Cerebellar cortex (tissue), 1 donor: ENCODE results near the gene CHID1.

ENCODE experiments used
- DNase-seq: peaks from one replicate; pipeline ENCODE4 v3.0.0-alpha.2; 2015; ENCODE audit warnings: low spot score

CHID1 gene

DNA sequence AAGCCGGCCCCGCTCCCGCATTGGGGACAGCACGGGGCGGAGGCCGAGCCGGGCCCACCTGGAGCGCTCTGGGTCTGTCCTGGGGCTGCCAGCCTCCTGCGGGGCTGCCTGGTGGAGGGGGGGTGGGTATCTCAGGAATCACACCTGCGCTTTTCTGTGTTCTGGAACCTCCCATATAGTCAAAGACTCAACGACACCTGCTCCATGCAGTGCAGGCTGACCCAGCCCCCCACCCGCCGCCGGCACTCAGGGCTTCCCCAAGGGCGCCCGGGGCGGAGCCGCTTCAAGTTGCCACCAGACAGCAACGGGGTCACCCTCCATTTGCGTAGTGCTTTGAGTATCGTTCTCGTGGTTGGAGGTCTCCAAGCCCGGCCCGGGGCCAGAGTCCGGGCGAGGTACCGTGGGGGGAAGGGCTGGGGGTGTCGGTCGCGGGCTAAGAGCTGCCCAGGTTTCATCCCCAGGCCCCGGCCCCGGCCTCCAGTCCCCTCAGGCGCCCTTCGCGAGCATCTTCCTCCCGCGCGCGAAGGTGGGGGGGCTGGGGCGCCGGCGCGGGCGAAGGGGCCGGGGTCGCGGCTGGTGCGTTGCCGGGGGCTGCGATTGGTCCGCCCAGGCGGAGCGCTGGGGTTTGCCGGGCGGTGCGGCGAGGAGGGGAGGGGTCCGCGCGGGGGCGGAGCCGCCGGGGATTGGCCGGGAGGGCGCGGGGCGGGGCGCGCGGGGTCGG lies 61.3 kb downstream of the CHID1 start:
- DNase-seq: no peak

DNA sequence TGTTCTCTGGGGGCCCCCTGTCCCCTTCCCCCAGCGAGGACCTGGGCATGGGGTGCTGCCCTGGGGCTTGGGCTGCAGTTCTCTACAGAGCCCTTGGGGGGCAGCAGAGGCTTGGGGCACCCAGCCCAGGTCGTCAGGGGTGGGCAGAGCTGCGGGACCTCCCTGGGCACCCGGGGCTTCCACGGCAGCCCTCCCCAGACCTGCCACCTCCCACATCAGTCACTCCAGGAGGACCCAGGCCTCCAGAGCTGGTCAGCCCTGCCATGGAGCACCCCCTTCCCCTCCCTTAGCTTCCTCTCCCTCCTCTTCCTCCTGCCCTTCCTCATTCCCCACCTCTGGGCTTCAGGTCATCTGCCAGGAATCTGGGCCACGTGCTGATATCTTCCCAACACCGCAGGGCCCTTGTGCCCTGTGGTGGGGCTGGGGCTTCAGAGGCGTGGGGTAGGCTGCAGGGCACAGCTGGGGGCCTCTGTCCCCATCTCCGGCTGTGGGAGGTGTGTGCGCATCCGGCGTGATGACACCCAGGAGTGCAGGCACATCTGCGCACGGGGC lies 62.2 kb downstream of the CHID1 start:
- DNase-seq: no peak

DNA sequence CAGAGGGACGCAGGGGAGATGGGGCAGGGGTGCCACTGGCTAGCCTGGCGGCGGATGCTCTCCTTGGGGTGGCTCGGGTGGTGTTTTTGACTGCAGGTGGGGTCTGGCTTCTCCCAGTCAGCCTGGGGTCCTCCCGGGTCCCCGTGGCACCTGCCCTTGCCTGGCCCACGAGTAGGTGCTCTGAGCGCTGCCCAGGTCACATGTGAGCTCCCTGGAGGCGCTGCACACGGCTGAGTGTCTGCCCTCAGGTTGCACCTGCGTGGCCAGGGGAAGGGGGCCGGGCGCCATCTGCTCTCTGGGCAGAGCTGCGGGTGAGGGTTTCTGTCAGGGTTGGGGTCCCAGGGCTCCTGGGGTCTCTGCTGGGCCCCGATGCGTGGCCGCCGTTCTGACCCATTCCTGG lies 62.7 kb downstream of the CHID1 start:
- DNase-seq: no peak

DNA sequence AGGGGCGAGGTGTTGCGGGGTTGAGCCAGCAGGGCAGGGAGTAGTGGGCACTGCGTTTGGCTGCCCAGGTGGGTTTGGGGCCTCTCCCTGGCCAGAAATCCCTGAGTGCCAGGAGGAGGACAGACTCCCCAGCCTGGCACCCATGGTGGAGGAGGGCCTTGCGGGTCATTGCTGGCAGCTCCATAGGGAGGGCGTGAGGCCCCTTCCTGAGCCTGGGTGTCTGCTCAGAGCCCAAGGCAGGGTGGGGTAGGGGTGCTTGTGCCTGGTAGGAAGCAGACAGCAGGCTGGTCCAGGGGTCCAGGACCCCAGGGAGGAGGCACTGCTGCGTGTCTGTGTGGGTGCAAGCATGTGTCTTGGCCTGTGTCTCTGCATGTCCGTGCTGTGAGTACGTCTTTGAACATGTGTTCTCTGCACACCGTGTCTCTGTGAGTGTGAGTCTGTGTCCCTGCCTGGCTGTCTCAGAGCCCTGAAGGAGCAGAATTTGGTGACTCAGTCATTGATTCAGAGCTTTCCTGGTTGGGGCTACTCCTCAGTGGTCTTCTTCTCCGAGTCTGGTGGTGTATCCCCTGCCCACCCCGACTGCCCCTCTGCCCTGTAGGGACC lies 64.0 kb downstream of the CHID1 start:
- DNase-seq: no peak

DNA sequence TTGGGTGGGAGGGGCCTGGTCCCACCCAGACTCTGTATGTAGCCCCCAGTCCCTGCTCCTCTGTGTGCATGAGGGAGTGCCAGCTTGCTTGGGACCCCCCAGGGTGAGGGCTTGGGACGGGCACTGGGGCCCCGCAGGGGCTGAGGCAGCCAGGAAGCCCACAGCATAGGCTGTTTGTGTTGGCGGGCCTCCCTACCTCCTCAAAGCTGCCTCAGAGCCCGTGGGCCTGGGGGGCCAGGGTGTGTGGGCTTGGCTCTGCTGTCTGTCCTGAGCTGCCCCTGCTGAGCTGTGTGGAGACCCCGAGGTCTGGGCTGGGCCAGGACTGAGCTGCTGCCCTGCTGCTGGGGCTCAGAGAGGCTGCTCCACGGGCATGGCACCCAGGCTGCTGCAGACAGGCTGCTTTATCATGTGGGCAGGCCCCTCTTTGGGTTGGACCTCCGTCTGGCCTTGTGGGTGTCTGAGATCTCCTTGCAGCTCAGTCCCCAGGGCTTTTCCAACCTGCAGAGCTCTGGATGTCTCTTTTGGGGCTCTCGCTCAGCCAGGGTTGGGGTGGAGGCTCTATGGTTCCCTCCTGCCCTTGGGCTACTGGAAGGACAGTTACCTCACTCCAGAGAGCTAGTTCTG lies 64.6 kb downstream of the CHID1 start:
- no peak for DNase-seq

DNA sequence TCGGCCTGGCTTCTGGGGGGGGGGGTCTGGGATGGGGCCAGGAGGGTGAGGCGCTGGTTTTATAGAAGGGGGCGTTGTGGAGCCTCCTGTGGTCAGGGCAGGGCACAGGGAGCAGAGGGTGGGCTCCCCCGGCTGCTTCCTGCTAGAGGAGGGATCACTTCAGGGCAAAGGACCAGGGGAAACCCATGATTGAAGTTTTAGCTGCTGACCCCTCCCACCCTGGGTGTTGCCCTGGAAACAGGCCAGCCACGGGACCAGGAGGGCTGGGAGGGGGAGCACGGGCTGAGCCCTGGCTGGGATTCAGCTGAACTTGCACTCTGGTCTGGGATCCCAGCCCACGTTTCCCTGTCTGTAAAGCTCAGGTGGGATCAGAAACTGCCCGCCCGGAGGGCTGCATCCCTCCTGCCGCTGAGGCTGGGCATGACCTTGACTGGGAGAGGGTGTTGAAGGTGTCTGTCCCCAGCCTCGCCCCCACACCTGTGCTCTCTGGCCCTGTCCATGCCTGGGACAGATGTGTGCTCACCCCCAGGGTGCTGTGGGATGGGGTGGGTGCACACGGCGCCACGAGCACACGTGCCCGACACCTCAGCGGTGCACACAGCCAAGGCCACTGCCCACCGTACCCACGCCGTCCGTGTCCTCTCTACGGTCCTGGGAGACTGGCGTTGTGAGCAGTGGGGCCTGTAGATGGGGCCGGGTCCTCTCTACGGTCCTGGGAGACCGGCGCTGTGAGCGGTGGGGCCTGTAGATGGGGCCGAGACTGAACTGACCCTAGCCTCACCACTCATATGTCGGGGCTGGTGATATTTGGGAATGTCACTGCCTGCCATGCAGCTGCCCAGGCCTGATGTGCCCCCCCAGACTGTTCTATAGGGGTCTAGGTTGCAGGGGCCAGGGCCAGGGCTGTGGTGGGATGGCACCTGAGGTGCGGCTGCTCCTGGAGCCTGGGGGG lies 65.6 kb downstream of the CHID1 start:
- peak; percentile 88 for DNase-seq

DNA sequence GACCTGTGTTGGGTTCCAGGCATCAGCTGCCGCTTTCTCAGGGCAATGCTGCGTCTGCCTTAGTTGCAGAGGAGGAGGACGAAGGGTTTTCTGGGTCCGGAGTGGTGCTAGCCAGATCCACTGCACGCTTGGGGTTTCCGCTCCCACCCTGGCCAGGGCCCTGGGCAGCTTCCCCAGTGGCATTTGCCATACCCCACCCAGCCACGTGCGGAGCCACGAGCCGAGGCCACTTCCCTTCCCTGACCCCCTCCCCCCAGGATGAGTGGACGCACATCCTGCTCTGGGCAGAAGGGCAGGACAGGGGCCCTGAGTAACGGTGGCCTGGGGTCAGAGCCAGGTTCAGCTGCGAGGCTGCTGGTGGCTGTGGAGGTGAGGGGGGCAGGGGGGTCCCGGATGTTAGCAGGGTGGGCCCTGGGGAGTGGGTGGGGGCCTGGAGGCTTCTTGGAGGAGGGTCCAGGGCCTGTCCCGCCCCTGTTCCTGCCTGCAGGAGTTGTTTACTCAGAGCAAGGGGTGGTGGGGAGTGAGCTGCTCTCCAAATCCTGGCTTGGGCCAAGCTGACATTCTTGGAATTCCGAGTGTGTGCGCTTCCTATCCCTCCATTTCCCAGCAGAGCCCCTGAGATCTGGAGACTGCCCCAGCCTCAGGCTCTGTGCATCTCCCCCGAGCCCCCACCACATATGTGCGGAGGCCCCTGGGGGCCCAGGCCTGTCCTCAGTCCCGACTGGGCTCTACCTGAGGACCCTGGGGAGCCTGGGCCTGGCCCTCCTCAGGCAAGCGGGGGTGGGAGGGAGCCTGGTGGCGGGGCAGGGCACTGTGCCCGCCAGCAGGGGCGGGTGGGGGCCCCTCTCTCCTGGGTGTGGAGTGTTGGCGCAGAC lies 66.6 kb downstream of the CHID1 start:
- peak; percentile 86 for DNase-seq

DNA sequence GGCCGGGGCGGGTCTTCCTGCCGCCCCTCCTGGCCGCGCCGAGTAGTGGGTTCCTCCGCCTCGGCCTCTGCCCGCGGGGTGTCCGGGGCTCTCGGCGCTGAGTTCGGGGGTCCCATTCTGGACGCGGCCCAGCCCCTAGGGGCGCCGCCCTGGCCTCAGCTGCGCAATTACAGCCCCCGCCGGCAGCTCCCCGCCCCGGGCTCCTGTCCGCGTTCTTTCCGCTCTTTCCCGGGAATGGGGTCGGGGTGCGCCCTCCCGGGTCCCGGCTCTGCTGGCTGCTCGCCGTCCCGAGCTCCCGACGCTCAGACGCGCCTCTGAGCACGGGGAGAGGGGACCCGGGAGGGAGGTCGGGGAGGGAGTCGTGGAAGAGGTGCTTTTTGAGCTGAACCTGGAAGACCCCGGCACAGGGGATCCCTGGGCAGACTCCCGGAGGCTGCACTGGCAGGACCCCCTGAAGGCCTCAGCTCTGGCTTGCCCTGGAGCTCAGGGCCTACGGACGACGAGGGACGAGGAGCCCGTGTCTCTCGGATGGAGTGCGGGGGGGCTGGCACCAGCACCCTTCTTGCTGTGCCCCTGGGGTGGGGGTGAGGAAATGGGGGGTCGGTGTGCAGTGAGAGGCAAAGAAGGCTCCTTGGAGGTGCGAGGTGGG lies 67.4 kb downstream of the CHID1 start:
- no peak for DNase-seq

DNA sequence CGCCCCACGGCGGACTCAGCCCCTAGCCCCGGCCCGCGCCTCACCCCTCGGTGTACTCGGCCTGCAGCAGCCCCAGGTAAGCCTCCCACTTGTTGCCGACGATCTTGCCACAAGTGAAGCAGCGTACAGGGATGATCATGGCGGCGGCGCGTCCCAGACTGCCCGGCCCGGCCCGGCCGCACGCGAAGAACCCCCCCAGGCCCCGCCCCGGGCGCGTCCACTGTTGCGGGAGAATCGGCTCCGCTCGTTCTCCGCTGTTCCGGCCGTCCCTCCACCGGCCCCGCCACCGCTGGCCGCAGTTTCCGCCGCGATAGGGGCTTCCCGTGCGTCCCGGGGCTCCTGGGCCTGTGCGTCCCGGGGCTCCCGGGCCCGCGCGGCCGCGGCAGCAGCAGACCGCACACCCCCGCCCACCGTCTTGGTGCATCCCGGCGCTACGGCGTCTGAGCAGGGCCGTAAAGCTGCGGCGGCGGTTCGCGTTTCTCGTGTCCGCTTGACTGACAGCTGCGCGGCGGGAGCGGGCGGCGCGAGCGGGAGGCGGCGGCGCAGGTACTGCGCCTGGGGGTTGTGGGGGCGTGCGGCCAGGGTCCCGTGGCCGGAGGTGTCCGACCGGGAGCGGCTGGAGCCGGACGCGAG lies 68.1 kb downstream of the CHID1 start, which contains the start of the genes POLR2L and TSPAN4:
TSS of gene POLR2L (minus strand) at position 160 of the 633 bp plus-strand sequence. CDS start at position 139, 21 bp downstream.
TSS of gene TSPAN4 (plus strand) at position 483 of the 633 bp plus-strand sequence. CDS start 7,453 bp downstream, outside the sequence.
- peak; percentile 80 for DNase-seq

DNA sequence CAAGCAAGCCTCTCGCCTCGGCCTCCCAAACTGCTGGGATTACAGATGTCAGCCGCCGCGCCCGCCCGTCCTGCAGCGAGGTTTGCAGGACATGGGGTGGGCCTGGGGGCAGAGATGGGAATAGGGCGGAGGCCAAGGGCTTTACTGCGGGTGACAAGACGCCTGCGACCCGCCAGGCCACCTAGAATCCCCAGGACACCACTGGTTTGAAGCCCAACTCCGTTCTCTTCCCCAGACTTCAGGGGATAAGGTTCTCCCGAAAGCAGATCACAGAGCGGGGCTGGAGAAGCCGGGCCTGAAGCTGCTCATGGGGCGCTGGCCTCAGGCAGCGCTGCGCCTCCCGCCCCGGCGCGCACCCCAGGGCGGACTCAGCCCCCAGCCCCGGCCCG lies 68.6 kb downstream of the CHID1 start:
- no peak for DNase-seq

DNA sequence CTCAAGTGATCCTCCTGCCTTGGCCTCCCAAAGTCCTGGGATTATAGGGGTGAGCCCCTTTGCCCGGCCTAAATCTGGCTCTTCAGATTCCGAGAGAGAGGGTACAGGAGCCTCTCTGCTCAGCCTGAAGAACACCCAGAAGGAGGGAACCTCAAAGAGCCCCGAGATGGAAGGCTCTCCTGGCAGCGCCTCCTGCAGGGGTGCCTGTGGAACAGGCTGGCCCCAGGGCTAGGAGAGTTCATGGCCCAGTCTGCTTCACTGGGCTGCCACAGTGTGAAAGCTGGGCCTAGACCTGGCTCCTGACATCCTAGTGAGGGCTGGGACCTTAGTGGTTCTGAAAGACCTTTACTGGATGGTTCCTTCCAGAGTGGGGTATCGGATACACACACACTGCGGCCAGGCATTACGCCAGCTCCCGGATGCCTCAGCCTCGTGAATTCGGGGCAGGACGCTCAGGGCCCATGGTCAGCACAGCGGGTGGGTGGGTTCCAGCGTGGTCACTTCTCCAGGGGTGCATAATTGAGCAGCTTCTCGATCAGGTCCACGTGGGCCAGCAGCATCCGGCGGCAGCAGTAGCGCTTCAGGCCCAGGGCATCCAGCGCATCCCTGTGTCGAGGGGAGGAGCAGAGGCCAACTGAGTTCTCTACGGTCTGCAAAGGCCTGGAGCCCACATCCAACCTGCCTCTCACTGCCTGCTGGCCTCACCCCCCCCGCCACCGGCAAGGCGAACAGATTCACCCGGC lies 70.6 kb downstream of the CHID1 start:
- no peak for DNase-seq

DNA sequence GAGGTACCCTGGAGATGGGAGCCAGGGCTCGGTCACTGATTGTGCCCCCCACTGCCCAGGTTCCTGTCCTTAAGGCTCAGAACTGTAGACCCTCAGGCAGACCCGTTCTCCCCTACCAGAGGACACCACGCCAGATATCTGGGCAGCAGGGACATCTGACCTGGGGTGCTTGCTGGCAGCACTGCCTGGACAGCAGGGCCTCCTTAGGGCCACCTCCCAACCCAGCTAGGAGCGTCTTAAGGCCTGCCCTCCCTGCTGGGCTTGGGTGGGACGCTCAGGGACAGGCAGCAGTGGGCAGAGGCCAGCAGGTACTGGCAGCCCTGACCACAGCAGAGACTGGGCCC lies 71.4 kb downstream of the CHID1 start:
- DNase-seq: no peak

DNA sequence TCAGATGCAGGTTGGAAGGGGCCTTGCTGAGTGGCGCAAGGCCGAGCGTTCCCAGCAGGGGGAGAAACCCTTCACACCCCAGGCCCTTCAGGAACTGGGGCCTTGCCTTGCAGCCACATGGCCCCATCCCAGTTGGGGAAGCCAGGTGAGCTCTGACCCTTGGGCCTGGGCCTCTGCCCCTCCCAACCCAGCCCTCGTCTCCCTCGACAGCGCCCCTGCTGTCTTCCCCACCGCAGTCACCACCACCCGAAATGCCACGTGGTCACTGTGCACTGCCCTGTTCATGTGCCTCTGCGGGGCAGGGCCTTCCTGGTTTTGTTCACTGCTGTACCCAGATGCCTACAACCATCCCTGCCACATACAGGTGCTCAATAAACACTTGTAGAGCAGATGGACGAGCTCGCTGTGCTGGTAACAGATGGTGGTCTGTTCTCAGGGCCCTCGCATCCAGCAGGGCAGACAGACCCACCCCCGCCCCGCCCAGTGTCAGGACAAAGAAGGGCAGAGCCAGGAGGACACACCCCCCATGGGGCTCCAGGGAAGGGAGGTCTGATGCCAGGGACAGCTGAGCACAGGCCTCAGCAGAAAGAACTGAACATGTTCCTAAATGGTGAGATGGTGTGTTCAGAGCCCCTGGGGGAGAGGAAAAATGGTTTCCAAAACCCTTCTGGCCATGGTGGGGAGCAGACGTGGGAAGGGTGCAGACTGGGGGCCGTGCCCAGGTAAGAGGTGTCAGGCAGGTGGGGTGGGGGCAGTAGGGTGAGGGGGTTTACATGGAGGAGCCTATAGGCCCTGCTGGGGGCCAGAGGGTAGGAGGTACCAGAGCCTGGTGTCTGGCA lies 72.0 kb downstream of the CHID1 start:
- no peak for DNase-seq

DNA sequence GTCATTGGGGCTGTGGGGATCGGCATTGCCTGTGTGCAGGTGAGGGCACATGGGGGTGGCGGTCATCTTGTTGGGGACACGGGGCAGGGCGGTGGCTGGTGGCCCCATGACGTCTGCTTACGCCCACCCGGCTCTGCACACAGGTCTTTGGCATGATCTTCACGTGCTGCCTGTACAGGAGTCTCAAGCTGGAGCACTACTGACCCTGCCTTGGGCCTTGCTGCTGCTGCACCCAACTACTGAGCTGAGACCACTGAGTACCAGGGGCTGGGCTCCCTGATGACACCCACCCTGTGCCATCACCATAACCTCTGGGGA lies 72.7 kb downstream of the CHID1 start:
- DNase-seq: no peak

DNA sequence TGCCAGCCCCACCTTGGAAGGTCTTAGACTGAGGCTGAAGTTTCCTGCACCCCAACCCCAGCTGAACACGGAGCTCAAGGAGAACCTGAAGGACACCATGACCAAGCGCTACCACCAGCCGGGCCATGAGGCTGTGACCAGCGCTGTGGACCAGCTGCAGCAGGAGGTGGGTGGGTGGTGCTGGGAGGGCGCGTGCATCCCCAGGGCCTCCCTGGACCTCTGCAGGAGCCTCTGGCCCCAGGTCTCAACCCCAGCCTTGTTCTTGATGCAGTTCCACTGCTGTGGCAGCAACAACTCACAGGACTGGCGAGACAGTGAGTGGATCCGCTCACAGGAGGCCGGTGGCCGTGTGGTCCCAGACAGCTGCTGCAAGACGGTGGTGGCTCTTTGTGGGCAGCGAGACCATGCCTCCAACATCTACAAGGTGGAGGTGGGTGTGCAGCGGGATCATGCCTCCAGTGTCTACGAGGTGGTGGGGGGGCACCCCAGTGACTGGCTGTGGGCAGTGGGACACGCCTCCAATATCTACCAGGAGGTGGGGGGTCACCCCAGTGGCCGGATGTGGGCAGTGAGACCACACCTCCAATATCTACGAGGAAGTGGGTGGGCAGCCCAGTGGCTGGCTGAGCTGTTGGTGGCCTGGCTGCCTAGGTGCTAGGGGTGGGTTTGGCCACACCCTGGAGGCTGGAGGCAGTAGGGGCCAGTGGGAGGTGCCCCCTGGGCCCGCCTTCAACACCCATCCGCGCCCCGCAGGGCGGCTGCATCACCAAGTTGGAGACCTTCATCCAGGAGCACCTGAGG lies 73.2 kb downstream of the CHID1 start:
- no peak for DNase-seq

DNA sequence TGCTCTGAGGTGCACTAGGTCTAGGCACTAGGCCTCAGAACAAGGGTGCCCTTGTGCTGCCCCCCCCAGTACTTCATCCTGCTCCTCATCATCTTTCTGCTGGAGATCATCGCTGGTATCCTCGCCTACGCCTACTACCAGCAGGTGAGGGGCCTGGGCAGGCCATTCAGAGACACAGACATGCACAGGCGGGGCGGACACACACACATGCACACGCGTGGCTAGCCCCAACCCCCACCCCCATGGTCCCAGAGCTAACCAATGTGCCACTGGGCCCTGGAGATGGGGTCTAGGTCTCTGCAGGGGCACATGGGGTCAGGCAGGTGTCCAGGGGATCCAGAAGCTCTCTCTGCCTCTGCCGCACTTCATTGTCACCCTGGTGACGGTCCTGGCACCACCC lies 73.9 kb downstream of the CHID1 start:
- no peak for DNase-seq

DNA sequence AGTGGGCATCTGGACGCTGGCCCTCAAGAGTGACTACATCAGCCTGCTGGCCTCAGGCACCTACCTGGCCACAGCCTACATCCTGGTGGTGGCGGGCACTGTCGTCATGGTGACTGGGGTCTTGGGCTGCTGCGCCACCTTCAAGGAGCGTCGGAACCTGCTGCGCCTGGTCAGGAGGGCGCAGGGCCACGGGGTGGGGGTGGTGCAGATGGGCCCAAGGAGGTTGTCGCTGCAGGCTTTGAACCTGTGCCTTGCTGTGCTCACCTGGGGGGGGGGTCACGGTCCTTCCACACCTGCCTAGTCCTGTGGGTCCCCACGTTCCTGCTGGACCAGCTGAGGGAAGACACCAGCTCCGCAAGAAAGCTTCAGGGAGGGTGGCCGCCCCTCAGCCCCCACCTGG lies 74.3 kb downstream of the CHID1 start:
- no peak for DNase-seq
